ENCODE results near the gene CRAT. TPM values are rescaled to one million over a fixed set of nuclear protein-coding genes. Genes with fewer than 3 reads are reported as not detected.
"Not testable (repeated sequence)": the region's sequence is repeated elsewhere in the genome, so short reads cannot be mapped to it uniquely, and the experiment has no call there.

CRAT gene
- total RNA-seq, 1 donor from 2014 or later, result 29.1 TPM

GRCh38 chr9:129121483-129121882, 10.9 kb upstream of the CRAT start:
- Histone ChIP-seq H3K27me3 (ENCODE audit: control insufficient read depth, insufficient read depth, low read length) (no peaks in the 10 kb centered on the region), H3K4me3 (ENCODE audit: low read depth, low read length) (no peak overlapping the region), H3K36me3 (ENCODE audit: control insufficient read depth, insufficient read depth, low read length) (no peaks in the 10 kb centered on the region)
- DNase-seq (ENCODE audit: low read depth), result no peak
- TF ChIP-seq, protein P1, sequence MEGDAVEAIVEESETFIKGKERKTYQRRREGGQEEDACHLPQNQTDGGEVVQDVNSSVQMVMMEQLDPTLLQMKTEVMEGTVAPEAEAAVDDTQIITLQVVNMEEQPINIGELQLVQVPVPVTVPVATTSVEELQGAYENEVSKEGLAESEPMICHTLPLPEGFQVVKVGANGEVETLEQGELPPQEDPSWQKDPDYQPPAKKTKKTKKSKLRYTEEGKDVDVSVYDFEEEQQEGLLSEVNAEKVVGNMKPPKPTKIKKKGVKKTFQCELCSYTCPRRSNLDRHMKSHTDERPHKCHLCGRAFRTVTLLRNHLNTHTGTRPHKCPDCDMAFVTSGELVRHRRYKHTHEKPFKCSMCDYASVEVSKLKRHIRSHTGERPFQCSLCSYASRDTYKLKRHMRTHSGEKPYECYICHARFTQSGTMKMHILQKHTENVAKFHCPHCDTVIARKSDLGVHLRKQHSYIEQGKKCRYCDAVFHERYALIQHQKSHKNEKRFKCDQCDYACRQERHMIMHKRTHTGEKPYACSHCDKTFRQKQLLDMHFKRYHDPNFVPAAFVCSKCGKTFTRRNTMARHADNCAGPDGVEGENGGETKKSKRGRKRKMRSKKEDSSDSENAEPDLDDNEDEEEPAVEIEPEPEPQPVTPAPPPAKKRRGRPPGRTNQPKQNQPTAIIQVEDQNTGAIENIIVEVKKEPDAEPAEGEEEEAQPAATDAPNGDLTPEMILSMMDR (IDR thresholded peaks at IDR 0.05; ENCODE audit: insufficient read depth, low read length, poor library complexity, severe bottlenecking), result no peak

GRCh38 chr9:129118799-129119198, 8.2 kb upstream of the CRAT start:
- Histone ChIP-seq H3K4me3 (ENCODE audit: low read depth, low read length) (no peak overlapping the region), H3K36me3 (ENCODE audit: control insufficient read depth, insufficient read depth, low read length) (no peaks in the 10 kb centered on the region), H3K27me3 (ENCODE audit: control insufficient read depth, insufficient read depth, low read length) (no peaks in the 10 kb centered on the region)
- TF ChIP-seq, protein P1 (IDR thresholded peaks at IDR 0.05; ENCODE audit: insufficient read depth, low read length, poor library complexity, severe bottlenecking), result no peak
- no peak for DNase-seq (ENCODE audit: low read depth)

- H3K36me3 ChIP-seq (ENCODE audit: control insufficient read depth, insufficient read depth, low read length), result no peaks in the 10 kb centered on the region
- DNase-seq (ENCODE audit: low read depth), result no peak
- TF ChIP-seq, protein P1 (IDR thresholded peaks at IDR 0.05; ENCODE audit: insufficient read depth, low read length, poor library complexity, severe bottlenecking), result no peak
- H3K27me3 ChIP-seq (ENCODE audit: control insufficient read depth, insufficient read depth, low read length), result no peaks in the 10 kb centered on the region
- no peak overlapping the region for H3K4me3 ChIP-seq (ENCODE audit: low read depth, low read length)
Observed at GRCh38 chr9:129113645-129114304, 3.2 kb upstream of the CRAT start.

DNA sequence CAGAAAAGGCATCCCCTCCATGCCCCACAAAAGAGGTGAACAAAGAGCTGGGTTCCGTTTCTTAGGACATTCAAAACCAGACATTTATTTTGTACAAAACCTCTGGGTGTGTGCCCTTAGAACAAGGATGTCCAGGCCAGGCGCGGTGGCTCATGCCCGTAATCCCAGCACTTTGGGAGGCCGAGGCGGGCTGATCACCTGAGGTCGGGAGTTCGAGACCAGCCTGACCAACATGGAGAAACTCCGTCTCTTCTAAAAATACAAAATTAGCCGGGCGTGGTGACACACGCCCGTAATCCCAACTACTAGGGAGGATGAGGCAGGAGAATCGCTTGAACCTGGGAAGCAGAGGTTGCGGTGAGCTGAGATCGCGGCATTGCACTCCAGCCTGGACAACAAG, 1.9 kb upstream of the CRAT start:
- DNase-seq (ENCODE audit: low read depth); H3K27me3 ChIP-seq (ENCODE audit: control insufficient read depth, insufficient read depth, low read length); H3K36me3 ChIP-seq (ENCODE audit: control insufficient read depth, insufficient read depth, low read length): not testable (repeated sequence)
- peak overlapping the region; percentile 90 for H3K4me3 ChIP-seq (ENCODE audit: low read depth, low read length)

GRCh38 chr9:129111528-129112151, 1.0 kb upstream of the CRAT start:
- peak overlapping the region; percentile 90 for H3K4me3 ChIP-seq (ENCODE audit: low read depth, low read length)
- H3K27me3 ChIP-seq (ENCODE audit: control insufficient read depth, insufficient read depth, low read length), result no peaks in the 10 kb centered on the region
- no peak for DNase-seq (ENCODE audit: low read depth)
- TF ChIP-seq, protein P1 (IDR thresholded peaks at IDR 0.05; ENCODE audit: insufficient read depth, low read length, poor library complexity, severe bottlenecking), result no peak
- H3K36me3 ChIP-seq (ENCODE audit: control insufficient read depth, insufficient read depth, low read length), result no peaks in the 10 kb centered on the region

GRCh38 chr9:129109952-129110739, 447 bp downstream of the CRAT start:
- DNase-seq (ENCODE audit: low read depth), result no peak
- Histone ChIP-seq H3K27me3 (ENCODE audit: control insufficient read depth, insufficient read depth, low read length) (no peaks in the 10 kb centered on the region), H3K36me3 (ENCODE audit: control insufficient read depth, insufficient read depth, low read length) (peaks cover 1% of the 10 kb centered on the region)

More at GRCh38 chr9:129109952-129110739, 447 bp downstream of the CRAT start:
- peak overlapping the region; percentile 85 for H3K4me3 ChIP-seq (ENCODE audit: low read depth, low read length)
- TF ChIP-seq, protein P1 (IDR thresholded peaks at IDR 0.05; ENCODE audit: insufficient read depth, low read length, poor library complexity, severe bottlenecking), result no peak
